ENCODE data around the gene RXRA.

RXRA gene

DNA sequence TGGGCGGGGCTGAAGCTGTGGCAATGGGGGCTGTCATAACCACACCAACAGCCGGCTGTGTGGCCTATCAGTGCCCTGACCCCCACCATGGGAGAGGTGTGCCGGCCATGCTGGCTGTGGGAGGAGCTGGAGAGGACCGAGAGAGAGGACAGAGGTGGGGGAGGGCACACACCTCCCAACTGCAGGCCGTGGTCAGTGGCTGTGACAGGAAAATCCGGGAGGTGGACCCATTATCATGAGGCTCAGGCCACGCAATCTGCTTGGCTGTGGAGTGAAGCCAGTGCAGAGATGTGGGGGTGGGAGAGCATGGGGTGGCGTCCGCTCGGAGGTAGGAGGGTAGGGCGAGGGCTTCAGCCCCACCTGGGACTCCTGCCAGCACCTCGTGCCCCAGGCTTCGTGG, 136.1 kb downstream of the RXRA start:
- DNase-seq (ENCODE audit: low read depth), result no peak
- H3K4me3 ChIP-seq (ENCODE audit: control insufficient read depth, low read depth, low read length), result no peak overlapping the region
- TF ChIP-seq, protein P1, sequence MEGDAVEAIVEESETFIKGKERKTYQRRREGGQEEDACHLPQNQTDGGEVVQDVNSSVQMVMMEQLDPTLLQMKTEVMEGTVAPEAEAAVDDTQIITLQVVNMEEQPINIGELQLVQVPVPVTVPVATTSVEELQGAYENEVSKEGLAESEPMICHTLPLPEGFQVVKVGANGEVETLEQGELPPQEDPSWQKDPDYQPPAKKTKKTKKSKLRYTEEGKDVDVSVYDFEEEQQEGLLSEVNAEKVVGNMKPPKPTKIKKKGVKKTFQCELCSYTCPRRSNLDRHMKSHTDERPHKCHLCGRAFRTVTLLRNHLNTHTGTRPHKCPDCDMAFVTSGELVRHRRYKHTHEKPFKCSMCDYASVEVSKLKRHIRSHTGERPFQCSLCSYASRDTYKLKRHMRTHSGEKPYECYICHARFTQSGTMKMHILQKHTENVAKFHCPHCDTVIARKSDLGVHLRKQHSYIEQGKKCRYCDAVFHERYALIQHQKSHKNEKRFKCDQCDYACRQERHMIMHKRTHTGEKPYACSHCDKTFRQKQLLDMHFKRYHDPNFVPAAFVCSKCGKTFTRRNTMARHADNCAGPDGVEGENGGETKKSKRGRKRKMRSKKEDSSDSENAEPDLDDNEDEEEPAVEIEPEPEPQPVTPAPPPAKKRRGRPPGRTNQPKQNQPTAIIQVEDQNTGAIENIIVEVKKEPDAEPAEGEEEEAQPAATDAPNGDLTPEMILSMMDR (conservative IDR thresholded peaks at IDR 0.05; ENCODE audit: control insufficient read depth, insufficient read depth, low read depth, low read length), result no peak

DNA sequence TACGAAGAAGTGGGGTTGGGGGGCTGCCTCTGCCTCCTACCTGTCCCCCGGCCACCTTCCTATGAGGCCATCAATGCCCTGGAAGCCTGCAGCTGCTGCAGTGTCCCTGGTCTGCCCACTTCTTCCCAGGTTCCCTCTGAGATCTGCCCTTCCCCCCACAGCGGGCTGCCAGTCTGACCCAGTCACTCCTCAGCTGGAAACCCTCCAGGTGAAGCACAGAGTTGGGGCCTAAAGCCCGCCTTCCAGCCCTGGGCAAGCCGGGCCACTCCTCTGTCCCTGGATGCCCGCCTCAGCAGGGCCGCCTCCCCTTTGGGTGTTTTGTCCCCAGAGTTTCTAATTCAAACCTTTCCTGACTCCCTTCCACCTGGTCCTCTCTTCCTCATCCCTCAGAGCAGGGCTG, 137.0 kb downstream of the RXRA start:
- TF ChIP-seq, protein P1 (conservative IDR thresholded peaks at IDR 0.05; ENCODE audit: control insufficient read depth, insufficient read depth, low read depth, low read length), result no peak
- no peak for DNase-seq (ENCODE audit: low read depth)
- H3K4me3 ChIP-seq (ENCODE audit: control insufficient read depth, low read depth, low read length), result no peak overlapping the region

DNA sequence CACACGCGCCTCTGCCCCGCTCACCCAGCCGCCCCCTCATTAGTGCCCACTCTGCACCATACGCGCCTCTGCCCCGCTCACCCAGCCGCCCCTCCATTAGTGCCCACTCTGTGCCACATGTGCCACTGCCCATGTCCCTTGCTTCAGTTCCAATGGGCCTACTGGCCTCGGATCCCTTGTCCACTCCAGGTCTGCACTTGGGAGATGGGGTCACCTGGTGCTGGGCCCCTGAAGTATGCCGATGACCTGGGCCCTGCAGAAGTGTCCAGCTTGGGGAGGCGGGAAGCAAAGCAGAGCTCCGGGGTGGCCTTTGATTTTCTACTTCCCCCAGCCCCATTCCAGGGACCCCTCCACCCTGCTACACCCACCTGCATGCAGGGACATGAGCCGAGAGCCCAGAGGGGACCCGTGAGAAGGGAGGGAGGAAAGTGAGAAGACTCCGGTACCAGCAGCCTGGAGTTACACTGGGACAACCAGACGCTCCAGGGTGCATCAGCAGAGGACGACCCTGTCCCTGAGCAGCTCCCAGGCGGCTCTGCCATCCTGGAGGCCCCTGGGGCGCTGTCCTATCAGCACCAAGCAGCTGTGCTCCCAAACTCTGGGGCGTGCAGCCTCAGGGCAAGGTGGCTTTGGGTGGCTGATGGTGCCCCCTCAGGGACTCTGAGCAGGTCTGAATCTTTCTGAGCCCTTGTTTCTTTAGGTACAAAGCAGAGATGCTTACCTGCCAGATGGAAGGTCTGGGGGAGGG, 140.8 kb downstream of the RXRA start:
- TF ChIP-seq, protein P1 (conservative IDR thresholded peaks at IDR 0.05; ENCODE audit: control insufficient read depth, insufficient read depth, low read depth, low read length), result no peak
- H3K4me3 ChIP-seq (ENCODE audit: control insufficient read depth, low read depth, low read length), result no peak overlapping the region
- DNase-seq (ENCODE audit: low read depth), result no peak

DNA sequence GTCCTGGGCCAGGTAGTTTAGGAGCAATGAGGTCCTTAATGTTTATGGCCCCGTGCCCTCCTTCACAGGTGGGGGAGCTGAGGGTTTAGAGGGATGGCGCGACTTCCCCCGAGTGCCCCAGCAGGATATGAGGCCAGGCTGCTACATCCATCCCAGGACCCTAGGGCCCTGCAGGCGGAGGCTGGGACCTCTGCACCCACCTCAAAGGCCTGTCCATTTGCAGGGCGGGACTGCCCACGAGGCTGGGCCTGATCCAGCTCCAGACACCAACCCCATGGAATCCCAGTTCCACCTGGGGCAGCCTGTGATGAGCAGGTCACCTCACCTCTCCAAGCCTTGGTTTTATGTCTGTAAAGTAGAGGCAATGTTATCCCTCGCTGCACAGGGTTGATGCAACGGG, 142.1 kb downstream of the RXRA start:
- DNase-seq (ENCODE audit: low read depth), result no peak
- H3K4me3 ChIP-seq (ENCODE audit: control insufficient read depth, low read depth, low read length), result no peak overlapping the region
- TF ChIP-seq, protein P1 (conservative IDR thresholded peaks at IDR 0.05; ENCODE audit: control insufficient read depth, insufficient read depth, low read depth, low read length), result no peak

DNA sequence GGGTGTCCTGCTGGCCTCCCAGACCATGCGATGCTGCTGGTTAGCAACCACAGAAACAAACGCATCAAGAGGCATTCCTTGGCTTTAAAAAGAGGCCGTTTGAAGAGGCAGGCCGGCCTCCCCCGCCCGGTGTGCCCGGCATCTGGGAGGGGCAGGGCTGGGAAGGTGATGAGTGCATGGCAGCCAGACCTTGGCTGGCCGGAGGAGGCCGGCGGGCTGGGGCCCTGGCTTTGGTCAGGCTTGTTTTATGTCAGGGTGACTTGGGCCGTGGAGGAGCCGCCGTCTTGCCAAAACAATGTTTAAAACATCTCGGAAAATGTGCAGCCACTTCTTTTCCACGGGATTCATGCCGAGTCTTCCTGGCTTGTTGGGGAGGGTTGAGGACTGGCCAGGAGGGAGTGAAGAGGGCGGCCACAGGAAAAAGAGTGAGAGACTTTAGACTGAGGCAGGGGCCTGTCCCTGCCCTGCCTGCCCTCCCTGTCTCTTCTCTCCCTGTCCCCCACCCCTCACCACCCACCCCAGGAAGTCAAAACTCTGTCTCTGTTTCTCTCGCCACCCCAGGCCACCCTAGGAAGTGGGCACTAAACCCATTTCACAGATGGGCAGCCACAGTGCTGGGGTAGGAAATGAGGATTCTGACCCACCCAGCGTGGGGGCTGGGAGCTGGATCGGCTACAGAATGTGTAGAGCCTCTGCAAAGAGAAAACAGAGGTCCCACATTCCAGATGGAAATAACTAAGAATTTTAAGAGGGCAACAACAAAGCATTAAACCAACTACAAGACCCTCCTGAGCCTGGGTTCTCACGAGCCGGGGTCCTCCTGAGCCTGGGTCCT, 143.0 kb downstream of the RXRA start:
- H3K4me3 ChIP-seq (ENCODE audit: control insufficient read depth, low read depth, low read length), result no peak overlapping the region
- no peak for DNase-seq (ENCODE audit: low read depth)

DNA sequence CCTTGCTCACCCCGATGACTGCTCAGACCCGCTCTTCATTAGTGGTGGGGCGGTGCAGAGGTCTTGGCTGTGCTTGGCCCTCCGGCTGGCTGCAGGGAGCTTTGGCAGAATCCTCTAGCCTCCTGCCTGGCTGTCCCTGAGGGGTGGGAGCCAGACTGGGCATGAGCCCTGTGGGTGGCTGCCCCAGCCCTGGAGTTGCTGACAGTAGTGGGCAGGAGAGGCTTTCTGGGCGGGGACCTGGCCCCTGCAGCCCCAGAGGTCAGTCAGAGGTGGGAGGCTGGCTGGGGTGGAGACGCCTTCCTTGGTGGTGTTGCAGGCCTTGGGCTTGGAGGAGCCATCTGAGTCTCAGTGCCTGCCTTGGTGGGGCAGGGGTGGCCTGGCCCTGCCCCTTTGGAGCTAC, 146.0 kb downstream of the RXRA start:
- DNase-seq (ENCODE audit: low read depth), result no peak
- TF ChIP-seq, protein P1 (conservative IDR thresholded peaks at IDR 0.05; ENCODE audit: control insufficient read depth, insufficient read depth, low read depth, low read length), result no peak
- no peak overlapping the region for H3K4me3 ChIP-seq (ENCODE audit: control insufficient read depth, low read depth, low read length)

More for the DNA sequence above, 143.0 kb downstream of the RXRA start:
- TF ChIP-seq, protein P1 (conservative IDR thresholded peaks at IDR 0.05; ENCODE audit: control insufficient read depth, insufficient read depth, low read depth, low read length), result no peak
